Eye (tissue), 1 donor: ENCODE data around the gene NKD1.
"Not testable (repeated sequence)": the region's sequence is repeated elsewhere in the genome, so short reads cannot be mapped to it uniquely, and the experiment has no call there.

Source experiments
- DNase-seq: peaks from one replicate; pipeline ENCODE4 v3.0.0-alpha.2; 2015

NKD1 gene

DNA sequence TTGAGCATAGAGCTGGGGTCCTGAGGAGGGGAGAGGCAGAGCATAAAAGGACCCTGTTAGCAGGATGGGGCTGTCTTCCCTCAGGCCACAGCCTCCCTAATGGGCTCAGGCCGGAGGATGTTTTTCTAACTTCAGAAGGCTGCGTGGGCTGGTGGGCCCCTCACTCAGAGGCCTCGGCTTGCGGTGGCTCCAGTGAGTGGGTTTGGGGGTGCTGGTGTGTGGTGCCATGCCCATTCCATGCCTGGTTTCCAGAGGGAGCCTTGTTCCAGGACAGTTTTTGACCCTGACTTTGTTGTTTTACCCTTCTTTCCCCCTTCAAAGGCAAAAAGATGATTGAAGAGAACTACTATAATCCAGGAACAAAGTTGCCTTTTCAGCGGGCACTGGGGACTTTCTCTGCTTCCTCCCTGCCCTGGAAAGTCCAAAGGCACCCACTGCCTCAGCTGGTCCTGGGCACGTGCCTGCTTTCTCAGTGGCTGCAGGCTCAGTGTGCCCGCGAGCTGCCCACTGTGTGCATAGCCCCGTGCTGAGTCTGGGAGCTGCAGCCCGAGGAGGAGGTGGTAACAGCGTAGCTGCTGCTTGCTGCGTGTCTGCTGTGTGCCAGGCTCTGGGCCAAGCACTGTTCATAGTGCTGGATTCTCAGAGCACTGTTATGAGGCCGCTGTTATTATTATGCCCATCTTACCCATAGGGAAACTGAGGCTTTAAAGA lies 11.8 kb downstream of the NKD1 start:
- no peak for DNase-seq

DNA sequence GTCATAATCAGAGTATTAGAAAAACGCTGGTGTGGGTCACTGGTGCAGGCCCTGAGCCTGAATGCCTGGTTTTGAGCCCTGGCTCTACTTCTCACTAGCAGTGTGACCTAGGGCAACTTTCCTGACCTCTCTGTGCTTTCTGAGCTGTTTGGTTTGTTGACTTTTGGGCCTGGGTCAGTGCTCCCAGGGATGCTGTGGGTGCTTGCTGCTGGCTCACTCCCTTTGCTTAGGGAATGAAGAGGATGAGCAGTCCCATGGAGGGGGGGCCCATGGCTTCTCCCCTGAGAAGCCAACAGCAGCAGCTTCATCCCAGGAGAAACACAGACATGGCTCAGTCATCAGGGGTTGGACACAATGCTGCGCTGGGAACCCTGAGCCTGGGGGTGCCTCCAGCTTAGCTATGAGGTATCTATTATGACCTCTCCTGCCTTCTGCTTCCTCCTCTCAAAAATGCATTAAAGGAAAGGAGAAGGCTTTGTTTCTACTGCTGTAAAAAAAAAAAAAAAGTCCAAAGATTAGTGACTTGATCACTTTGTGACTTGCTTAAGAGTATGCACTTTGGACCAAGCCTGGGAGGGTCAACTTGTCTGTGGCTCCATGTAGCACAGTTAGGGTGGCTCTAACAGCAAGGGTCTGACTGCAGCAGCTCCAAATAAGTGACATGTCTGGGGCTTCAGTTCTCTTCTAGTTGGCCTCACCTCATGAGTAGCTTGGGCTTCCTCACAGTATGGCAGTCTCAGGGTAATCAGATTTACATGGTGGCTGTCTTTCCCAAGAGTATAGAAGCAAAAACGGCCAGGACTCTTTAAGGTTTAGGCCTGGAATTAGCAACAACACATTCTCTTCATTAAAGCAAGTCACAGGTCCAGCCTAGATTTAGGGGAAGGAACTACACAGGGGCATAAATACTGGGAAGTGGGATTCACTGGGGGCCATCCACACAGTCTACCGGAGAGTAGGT lies 13.0 kb downstream of the NKD1 start:
- no peak for DNase-seq

DNA sequence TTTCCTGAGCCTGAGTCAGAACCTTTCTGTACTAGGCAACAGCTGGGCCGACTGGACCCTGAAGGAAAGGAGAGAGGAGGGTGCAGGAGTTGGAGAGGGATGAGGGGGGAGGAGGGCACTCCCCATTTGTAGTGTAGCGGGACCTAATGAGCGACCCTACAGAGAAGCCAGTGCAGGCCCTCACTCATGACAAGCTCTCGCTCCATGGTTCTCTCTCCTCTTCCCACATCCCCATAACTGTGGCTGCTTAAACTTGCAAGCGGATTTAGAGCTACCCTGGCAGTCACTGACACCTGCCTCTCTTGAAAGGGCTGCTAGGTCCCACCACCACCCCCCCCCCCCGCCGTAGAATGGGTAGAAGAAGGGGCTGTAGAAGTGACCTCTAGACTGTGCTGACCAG lies 14.5 kb downstream of the NKD1 start:
- DNase-seq: no peak

DNA sequence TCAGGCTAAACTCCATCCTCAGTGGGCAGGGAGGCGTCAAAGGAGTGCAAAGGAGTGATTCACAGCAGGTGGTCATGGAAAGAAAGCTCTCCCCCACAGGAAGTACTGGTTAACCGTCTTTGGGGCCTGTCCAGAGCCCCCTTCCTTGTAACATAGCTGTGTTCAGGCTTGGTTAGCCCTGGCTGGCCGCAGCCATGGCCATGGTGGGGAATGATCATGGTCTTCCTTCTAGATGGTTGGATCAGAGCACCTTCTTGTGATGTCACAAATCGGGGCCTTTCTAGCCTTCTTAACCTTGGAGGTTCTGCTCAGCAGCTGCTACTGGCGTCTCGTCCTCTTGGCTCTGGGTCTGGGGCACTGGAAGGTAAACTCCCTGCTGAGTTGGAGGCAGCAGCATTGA lies 15.8 kb downstream of the NKD1 start:
- DNase-seq: no peak

DNA sequence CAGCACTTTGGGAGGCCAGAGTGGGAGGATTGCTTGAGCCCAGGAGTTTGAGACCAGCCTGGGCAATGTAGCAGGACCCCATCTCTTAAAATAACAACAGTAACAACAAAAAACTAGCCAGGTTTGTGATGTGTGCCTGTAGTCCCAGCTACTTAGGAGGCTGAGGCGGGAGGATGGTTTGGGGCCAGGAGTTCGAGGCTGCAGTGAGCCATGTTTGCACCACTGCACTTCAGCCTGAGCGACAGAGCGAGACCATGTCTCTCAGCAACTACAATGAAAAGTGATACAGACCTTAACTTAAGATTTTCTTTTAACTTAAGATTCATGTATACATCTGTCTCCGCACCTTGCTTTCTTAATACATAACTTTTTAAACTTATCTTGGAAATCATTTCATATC lies 17.2 kb downstream of the NKD1 start:
- DNase-seq: no peak

DNA sequence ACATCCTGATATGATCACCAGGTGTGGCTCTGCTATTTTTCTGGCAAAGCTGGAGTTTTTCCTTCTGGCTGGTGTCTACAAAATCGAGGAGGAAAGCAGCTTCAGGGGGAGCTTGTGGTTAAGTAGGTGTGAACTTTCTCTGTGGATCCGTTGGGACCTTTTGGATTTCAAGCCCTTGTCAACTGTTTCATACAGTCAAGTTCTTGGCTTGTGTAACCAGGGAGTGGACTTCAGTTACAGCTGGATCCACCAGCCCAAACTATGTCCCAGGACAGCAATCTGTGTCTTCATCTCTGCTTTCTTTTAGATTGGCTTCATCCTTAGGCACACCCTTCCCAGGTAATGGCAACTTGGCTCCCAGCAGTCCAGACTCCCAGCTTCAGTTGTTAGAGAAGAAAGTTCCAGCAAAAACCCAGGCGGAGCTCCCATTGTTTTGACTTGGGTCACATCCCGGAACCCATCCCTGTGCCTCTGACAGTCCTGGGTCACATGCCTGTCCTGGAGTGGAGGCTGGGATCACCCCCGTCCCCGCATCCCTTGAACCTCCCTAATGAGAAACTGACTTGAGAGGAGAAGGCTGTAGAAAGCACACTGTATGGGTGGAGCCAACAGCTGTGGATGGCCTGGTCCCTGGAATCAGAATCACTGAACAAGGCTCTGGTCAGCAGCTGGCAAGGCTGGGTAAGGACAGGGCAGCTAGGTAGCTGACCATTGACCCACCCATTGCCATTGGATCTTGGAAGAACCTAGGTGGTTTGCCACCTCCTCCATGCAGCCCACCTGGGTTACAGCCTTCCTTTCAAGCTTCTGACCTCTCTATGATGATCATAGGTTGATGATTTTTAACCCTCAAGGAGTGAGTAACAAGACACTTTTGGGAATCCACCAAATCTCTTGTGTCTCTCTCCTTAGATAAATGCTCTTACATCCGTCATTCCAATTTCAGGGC lies 18.1 kb downstream of the NKD1 start:
- DNase-seq: no peak

DNA sequence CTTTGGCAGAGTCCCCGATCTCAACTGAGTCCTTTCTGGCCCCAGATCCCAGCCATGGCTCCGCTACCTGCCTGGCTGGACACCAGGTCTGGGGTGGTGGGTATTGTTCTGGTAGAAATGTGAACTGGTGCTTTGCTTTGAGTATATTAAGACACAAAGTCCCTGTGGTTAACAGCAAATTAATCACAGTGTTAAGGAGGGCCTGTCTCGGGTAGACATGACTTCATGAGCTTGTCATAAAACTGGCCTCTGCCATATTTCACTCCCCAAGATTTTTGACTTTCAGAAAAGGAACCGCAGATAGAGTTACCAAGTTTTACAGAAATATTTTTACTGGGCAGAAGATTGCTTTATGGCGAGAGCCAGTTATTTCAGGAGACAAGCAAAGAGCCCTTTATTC lies 19.5 kb downstream of the NKD1 start:
- DNase-seq: no peak

DNA sequence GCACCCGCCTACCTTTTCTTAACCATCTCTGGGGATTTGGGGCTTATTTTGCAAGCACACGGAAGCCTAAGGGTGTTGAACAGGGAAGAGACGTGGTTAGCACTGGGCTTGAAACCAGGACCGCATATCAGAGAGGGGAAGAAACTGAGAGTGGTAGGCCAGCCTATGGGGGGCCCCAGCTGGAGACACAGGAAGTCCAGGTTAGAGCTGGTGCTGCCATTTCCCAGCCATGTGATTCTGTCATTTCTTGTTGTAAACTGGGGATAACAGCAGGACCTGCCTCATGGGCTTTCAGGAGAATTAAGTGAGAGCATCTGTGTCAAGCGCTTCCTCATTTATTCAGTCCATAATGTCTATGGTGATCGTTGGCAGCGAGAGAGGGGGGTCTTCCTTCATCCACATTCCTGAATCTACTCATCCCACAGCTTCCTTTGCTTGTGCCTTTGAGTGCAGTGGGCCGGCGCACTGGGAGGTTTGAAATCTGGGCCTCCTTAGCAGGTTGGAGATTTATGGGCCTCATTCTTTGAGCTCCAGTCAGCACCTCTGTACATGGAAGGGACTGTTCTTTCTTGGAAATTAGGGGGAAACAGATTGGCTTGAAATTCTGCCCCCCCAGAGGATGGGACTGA lies 20.1 kb downstream of the NKD1 start:
- DNase-seq: peak; percentile 21

DNA sequence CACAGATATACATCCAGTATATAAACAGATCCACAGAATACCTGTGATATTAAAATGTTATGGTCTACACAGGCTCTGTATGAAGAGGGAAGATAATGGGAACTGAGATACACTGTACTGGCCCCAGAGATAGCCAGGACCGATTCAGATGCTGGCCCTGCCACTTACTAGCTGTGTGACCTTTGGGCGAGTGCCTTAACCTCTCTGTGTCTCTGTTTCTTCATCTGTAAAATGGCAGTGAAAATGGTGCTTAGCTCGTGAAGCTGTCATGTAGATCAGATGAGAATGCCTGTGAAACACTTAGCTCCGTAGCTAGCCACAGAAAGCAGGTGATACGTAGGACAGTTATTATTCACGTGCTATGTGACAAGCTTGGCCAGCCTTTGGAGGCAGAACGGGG lies 22.2 kb downstream of the NKD1 start:
- DNase-seq: no peak

DNA sequence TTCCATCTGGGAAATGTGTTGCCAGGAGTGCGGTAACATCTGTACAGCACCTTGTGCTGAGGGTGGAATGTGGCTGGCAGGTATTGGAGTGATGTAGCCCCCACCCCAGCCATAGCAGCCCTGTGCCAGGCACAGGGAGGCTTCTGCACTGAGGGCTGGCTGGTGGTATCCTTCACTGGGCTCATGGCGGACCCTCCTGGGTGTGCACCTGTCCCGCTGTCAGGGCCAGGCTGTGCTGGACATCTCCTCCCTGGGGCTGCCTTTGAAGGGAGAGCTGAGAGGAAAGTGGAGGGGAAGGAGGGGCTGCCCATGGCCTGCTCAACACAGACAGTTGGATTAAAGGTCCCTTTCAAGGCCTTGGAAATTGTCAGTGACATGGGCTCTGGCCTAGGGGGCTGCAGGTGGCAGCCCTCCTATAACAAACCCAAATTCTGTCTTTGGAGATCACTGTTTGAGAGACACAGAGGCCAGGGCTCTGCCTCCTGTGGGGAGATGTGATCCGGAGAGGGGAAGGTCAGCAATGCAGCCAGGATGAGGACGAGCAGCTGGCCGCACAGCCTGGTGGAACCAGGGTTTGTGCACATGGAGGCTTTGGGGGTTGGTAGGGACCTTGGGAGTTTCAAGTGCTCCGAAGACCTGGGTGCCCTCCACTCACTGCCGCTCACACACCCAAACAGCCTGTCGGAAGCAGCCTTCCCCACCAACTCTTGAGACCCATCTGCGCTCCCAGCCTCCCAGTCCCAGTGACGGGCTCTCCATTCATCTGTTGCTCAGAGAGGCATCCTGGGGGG lies 22.8 kb downstream of the NKD1 start:
- no peak for DNase-seq

DNA sequence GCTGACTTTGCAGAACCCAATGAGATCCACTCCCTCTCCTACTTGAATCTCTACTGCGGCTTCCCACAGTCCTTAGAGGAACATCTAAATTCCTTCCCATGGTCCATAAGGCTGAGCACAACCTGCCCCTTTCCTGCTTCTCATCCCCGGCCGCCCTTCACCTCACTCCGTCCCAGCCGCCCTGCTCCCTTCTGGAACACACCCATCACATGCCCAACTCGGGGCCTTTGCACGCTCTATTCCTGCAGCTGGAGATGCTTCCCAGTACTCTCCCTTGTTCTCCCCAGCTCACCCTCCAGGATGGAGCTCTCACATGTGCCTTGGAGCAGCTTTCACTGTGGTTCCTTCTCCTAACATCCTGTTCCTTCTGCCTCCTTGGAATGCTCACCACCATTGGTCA lies 23.6 kb downstream of the NKD1 start:
- DNase-seq: no peak

DNA sequence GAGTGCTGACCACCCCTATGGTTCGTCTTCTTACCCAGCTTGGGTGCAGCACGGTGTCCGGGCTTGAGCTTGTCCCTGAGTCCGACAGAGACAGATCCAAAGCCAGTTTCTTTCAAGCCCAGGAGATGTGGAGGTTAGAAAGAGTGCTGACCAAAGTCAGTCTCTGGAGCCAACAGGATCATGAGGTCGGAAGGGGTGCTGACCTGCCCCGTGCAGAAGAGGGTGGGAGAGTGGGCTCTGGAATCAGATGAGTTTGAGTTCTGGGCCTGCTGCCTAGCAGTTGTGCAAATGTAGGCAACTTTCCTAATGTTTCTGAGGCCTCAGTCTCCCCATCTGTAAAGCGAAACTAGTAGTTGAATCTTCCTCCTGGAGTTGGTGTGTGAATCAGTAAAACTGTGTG lies 24.5 kb downstream of the NKD1 start:
- no peak for DNase-seq

DNA sequence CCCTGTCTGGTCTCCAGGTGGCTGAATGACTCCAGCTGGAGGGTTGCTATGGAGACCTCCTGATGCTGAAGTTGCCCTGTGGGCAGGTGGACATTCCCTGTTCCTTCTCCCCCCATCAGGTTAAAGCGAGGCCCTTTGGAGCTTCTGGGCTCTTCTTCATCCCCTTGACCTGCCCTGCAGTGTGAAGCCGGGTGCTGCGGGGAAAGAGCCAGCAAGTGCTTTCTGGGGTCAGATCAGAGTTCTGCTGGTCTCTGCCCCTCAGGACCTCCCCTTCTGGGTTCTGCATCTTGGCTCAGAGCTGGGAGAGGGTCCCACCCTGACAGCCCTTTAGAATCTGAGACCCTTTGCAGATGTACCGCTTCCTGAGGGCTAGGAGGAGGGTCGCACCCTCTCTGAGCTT lies 25.1 kb downstream of the NKD1 start:
- DNase-seq: no peak

DNA sequence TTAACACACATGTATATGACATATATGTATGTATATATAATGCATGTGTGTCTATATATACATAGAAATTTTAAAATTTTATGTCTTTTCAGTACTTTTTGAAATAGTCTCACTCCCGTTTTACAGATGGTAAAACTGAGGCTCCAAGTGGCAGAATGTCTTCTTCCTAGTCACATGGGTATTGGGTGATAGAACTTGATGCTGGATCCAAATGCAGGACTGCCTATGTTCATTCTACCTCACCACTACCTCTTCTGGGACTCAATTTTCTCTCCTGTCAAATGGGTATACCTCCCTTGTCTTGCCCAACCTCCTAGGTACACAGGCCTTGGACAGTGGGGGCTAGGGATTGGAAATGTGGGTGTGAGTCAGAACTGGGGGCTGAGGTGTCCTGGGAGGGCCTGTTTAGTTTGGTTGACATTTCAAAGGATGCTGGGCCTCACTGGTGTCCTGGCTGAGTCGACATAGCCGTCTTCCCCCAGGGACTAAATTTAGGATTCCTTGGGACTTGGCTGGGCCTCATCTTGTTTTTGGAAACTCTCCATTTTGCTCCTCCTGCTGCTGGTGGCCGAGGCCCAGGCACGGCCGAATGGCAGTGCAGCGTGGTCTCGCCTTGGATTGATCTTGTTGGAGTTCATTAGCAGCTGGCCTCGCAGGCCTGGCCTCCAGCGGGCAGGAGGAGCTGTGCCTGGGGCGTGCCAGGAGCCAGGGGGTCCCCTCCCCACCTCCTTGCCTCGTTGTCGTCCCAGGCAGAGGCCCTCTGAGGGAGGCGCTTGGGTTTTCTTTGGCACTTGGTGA lies 25.9 kb downstream of the NKD1 start:
- DNase-seq: peak; percentile 79

DNA sequence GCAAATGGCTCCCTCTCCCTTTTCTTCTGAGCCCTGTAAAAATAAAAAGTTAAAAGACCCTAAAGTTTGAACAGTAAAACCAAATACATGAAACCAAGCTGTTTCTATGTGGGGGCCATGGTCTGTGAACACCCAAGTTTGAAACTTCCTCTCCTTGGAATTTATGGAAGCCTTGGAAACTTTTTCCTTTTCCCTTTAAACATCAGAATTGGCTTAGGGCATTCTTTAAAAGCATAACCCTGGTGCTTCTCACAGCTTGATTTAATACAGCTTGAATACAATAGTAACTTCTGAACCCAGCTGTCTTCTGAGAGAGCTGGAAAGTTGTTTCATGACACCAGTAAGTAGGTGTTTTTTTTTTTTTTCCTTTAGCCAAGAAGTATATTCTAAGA lies 26.5 kb downstream of the NKD1 start:
- DNase-seq: no peak

DNA sequence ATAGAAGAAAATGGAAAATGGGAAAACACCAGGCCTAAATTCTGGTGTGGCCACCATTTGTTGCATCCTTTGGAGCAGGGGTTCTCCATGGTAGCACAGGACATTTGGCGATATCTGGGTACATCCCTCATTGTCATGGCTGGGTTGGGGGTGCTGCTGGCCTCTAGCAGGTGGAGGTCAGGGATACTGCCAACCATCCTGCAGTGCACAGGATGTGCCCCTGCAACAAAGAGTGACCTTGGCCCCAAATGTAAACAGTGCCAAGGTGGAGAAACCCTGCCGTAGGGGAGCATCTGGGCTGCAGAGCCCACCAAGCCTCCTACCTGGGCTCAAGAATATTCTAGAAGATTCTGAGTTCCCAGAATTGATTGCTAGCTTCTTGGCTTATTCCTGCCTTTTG lies 27.5 kb downstream of the NKD1 start:
- no peak for DNase-seq

DNA sequence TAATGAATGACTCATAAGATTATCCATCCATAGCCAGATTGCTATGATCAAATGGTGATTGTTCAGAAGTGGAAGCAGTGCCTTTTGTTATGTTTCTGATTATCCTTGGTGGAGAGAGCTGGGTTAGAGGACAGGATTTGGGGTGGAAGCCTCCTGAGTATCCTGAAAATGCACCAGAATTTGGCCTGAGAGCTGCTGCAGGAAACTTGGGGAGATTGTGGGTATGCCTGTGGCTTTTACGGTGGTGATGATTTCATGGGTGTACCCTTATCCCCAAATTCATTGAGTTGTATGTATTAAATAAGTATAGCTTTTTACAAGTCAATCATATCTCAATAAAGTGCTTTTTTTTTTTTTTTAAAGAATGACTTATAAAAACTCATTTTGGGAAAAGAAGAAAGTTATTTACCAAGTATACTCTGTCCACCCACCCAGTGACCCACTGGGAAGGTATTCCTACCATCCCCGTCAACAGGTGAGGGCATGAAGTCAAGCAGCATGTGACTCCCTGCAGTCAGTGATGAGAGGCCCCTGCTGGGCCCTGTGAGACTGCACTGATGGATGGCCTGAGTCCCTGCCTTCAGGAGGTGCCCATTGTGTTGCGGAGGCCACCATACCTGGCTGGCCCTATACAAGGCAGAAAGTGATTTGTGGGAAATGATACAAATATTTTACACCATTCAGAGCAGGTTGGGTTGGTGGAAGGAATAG lies 28.4 kb downstream of the NKD1 start:
- DNase-seq: no peak

DNA sequence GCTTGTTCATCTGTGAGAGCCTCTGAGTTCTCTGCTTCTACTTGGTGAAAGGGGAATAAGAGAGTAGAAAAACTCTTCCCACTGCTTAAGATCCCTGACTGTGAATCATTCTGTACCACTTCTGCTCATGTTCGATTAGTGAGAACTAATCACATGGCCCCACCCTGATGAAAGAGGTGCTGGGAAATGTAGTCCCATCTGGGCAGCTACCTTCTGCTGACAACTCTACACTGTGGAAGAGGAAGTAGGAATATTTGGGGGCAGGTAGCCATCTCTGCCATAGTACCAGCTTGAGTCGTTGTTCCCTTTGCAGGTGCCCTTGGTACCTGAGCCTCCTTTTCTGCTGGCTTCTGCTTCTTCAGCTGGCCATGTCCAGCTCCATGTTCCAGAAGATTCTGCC lies 29.9 kb downstream of the NKD1 start:
- no peak for DNase-seq

DNA sequence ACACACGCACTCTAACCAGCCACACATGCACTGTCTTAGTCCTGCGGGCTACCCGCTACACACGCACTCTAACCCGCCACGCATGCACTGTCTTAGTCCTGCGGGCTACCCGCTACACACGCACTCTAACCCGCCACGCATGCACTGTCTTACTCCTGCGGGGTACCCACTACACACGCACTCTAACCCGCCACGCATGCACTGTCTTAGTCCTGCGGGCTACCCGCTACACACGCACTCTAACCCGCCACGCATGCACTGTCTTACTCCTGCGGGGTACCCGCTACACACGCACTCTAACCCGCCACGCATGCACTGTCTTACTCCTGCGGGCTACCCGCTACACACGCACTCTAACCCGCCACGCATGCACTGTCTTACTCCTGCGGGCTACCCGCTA lies 31.2 kb downstream of the NKD1 start:
- DNase-seq: not testable (repeated sequence)

DNA sequence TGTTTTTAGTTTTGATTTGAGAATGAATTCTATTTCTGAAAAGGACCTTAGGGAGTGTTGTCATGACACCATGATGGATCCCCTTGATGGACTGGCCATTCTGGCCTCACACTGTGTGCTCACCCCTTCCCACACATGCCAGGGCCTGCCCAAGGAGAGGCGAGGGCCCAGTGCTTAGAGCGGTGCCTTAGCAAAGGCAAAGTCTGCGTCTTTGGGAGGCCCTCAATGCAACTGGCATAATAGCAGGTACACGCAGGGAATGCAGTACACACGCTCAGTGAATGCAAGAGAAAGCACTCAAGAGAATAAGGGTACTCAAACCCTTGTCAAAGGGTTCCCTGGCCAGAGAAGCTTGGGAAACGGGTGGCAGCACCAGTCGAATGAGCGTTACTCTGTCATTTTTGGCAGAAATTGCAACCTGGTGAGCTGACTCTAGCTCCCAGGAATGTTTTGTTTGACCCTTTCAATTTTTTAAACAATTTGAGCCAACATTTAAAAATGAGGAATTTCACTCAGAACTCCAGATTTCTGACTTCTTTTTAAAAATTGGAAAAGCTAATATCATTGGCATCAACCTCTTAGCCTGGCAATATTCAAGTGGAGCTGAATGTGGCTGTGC lies 32.1 kb downstream of the NKD1 start:
- no peak for DNase-seq
